HepG2 (cell line): ENCODE measurements around the gene EXOC6B.

Source experiments
- POLR2A ChIP-seq, 2 experiments: IDR thresholded peaks; 2 replicates each; pipeline ENCODE4 v1.6.1; 2011; ENCODE audit warnings: low read depth in 2 of 2, low read length in 2 of 2, mild to moderate bottlenecking in 1 of 2, moderate library complexity in 1 of 2; ENCODE audit not compliant: insufficient read depth in 1 of 2
- ZNF605 ChIP-seq: sonication (generic); formaldehyde crosslinking; IDR thresholded peaks from 2 replicates; pipeline ENCODE4 v1.8.0; 2022; ENCODE audit warnings: mild to moderate bottlenecking, missing genetic modification reagents
- TF ChIP-seq, protein P1 (sequence below), 2 experiments: fragments of 450-650 bp in 1 of 2; sonication (generic) in 1 of 2; formaldehyde crosslinking in 1 of 2; IDR thresholded peaks; 2 replicates each; pipeline versions ENCODE4 v1.6.1 to v1.8.0; 2016 to 2022; ENCODE audit warnings: antibody characterized with exemption in 1 of 2, mild to moderate bottlenecking in 1 of 2, missing genetic modification reagents in 1 of 2
- TF ChIP-seq, protein P2 (sequence below): sonication (generic); formaldehyde crosslinking; IDR thresholded peaks from 2 replicates; pipeline ENCODE4 v1.4.0; 2020; ENCODE audit warnings: missing genetic modification reagents, borderline replicate concordance

DNA sequence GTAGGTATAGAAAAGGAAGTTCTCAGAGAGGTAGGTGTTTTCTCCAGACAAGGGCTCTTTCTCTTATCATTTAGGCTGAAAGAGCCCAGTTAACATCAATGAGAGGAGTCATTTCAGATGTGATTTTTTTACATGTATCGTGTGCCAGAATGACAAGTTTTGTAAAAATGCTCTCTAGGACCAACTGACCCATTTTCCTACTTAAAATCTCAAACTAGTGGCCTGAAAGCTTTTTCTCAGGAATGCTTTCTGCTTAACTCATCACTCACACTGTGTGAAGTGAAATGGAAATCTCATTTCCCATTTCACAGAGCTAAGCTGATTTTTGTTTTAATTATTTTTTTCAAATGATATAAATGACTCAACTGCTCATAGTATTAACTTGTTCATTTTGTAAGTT, 549.5 kb downstream of the EXOC6B start:
- TF ChIP-seq, protein P1, sequence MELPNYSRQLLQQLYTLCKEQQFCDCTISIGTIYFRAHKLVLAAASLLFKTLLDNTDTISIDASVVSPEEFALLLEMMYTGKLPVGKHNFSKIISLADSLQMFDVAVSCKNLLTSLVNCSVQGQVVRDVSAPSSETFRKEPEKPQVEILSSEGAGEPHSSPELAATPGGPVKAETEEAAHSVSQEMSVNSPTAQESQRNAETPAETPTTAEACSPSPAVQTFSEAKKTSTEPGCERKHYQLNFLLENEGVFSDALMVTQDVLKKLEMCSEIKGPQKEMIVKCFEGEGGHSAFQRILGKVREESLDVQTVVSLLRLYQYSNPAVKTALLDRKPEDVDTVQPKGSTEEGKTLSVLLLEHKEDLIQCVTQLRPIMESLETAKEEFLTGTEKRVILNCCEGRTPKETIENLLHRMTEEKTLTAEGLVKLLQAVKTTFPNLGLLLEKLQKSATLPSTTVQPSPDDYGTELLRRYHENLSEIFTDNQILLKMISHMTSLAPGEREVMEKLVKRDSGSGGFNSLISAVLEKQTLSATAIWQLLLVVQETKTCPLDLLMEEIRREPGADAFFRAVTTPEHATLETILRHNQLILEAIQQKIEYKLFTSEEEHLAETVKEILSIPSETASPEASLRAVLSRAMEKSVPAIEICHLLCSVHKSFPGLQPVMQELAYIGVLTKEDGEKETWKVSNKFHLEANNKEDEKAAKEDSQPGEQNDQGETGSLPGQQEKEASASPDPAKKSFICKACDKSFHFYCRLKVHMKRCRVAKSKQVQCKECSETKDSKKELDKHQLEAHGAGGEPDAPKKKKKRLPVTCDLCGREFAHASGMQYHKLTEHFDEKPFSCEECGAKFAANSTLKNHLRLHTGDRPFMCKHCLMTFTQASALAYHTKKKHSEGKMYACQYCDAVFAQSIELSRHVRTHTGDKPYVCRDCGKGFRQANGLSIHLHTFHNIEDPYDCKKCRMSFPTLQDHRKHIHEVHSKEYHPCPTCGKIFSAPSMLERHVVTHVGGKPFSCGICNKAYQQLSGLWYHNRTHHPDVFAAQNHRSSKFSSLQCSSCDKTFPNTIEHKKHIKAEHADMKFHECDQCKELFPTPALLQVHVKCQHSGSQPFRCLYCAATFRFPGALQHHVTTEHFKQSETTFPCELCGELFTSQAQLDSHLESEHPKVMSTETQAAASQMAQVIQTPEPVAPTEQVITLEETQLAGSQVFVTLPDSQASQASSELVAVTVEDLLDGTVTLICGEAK (IDR thresholded peaks at IDR 0.05): no peak
- TF ChIP-seq, protein P1 (CRISPR knock-in tag; IDR thresholded peaks at IDR 0.05): no peak
- TF ChIP-seq, protein P2, sequence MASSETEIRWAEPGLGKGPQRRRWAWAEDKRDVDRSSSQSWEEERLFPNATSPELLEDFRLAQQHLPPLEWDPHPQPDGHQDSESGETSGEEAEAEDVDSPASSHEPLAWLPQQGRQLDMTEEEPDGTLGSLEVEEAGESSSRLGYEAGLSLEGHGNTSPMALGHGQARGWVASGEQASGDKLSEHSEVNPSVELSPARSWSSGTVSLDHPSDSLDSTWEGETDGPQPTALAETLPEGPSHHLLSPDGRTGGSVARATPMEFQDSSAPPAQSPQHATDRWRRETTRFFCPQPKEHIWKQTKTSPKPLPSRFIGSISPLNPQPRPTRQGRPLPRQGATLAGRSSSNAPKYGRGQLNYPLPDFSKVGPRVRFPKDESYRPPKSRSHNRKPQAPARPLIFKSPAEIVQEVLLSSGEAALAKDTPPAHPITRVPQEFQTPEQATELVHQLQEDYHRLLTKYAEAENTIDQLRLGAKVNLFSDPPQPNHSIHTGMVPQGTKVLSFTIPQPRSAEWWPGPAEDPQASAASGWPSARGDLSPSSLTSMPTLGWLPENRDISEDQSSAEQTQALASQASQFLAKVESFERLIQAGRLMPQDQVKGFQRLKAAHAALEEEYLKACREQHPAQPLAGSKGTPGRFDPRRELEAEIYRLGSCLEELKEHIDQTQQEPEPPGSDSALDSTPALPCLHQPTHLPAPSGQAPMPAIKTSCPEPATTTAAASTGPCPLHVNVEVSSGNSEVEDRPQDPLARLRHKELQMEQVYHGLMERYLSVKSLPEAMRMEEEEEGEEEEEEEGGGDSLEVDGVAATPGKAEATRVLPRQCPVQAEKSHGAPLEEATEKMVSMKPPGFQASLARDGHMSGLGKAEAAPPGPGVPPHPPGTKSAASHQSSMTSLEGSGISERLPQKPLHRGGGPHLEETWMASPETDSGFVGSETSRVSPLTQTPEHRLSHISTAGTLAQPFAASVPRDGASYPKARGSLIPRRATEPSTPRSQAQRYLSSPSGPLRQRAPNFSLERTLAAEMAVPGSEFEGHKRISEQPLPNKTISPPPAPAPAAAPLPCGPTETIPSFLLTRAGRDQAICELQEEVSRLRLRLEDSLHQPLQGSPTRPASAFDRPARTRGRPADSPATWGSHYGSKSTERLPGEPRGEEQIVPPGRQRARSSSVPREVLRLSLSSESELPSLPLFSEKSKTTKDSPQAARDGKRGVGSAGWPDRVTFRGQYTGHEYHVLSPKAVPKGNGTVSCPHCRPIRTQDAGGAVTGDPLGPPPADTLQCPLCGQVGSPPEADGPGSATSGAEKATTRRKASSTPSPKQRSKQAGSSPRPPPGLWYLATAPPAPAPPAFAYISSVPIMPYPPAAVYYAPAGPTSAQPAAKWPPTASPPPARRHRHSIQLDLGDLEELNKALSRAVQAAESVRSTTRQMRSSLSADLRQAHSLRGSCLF (CRISPR knock-in tag): no peak
- TF ChIP-seq ZNF605 (CRISPR knock-in tag) (no peak), POLR2A (IDR thresholded peaks at IDR 0.05; ENCODE audit: insufficient read depth in 1 of 2, low read depth in 2 of 2, low read length in 2 of 2) (no peak)
